Fibroblast of lung (primary cell): ENCODE data around the gene RBM33.

Experiments
- CTCF ChIP-seq, 2 donors: IDR thresholded peaks in 1 of 2; conservative IDR thresholded peaks in 1 of 2; 1 replicate in 1 of 2; 2 replicates in 1 of 2; pipeline ENCODE4 v1.5.1; 2011 to 2012; ENCODE audit warnings: low read length in 2 of 2, control low read depth in 1 of 2, inconsistent platforms in 1 of 2, low read depth in 1 of 2, mild to moderate bottlenecking in 1 of 2
- EZH2 ChIP-seq: IDR thresholded peaks from 2 replicates; pipeline ENCODE4 v1.5.1; 2012; ENCODE audit warnings: low read length, control low read depth, mild to moderate bottlenecking; ENCODE audit errors: missing control alignments

DNA sequence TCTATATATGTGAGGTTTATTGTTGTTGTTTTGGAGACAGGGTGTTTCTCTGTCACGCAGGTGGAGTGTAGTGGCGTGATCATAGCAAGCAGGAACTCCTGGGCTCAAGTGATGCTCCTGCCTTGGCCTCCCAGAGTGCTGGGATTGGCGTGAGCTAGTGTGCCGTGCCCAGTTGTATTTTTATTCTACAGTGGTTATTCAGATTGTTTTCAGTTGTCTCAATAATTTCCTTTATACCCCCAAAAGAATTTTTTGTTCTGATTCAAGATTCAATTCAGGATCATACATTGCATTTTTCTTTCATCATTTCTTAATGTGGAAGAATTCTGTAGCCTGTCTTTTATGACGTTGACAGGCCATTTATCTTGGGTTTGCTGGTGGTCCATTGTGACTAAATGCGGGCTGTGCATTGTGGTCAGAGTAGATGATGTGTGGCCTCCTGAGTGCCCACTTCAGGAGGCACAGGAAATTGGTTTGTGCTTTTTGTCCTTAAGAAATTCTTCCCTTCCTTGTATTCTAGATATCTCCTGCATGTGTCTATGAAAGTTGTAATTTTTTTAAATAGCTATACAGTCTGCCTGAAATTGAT, 22.9 kb downstream of the RBM33 start:
- TF ChIP-seq CTCF (conservative IDR thresholded peaks at IDR 0.05 in 1 of 2, IDR thresholded peaks at IDR 0.05 in 1 of 2; ENCODE audit: low read depth in 1 of 2, low read length in 2 of 2) = no peak
- TF ChIP-seq EZH2 = no peak
